ENCODE data around the gene PRPF8.

PRPF8 gene

DNA sequence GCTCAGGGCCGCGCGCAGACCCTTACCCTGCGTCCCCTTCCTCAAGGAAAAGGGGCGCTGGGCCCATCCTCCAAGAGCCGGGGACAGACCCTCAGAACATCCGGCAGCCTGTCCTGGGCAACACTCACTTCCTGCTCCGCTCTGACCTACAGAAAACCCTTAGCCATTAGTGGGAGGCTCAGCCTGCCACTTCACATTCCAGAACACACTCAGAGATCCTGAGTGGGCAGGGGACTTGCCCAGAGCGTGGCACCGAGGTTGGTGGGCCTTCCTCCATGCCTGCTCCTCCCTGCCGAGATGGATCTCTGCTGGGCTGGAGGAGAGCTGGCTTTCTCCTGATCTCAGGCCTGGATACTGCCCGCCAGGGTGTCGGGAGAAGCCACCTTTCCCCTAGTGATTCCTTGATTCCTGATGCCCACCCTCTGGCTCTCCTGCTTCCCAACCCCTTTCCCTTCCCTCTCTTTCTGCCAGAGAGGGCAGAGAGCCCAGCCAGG lies 40.6 kb downstream of the PRPF8 start:
- DNase-seq: no peak

DNA sequence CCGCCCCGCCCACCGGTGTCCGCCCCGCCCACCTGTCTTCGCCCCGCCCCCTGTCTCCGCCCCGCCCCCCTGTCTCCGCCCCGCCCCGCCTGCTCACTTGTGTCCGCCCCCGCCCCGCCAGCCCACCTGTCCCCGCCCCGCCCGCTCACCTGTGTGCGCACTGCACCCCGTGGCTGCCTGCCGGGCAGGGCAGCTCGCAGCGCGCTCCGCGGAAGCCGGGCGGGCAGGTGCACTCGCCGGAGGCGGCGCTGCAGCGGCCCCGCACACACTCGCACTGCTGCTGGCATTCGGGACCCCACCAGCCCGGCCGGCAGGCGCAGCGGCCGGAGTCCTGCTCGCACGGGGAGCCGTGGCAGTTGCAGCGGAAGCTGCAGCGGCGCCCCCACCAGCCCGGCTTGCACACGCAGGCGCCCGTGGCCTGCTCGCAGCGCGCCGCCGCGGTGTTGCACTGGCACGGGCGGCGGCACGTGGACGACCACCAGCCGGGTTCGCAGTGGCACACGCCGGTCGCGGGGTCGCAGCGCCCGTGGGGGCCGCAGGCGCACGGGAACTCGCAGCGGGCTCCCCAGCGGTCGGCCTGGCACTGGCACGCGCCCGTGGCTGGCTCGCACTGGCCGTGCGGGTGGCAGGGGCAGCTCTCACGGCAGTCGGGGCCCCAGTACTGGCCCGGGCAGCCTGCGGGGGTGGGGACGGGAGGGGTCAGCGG lies 41.2 kb downstream of the PRPF8 start:
- peak; percentile 51 to 77 for DNase-seq

DNA sequence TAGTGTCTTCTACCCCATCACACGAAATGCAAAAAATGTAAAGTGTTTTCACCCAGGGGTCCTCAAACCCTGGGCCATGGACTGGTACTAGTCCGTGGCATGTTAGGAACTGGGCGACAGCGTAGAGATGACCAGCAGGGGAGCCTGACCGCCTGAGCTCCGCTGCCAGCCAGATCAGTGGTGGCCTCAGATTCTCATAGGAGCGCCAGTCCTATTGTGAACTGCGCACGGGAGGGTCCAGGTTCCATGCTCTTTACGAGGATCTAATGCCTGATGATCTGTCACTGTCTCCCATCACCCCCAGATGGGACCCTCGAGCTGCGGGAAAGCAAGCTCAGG lies 43.6 kb downstream of the PRPF8 start:
- no peak for DNase-seq

DNA sequence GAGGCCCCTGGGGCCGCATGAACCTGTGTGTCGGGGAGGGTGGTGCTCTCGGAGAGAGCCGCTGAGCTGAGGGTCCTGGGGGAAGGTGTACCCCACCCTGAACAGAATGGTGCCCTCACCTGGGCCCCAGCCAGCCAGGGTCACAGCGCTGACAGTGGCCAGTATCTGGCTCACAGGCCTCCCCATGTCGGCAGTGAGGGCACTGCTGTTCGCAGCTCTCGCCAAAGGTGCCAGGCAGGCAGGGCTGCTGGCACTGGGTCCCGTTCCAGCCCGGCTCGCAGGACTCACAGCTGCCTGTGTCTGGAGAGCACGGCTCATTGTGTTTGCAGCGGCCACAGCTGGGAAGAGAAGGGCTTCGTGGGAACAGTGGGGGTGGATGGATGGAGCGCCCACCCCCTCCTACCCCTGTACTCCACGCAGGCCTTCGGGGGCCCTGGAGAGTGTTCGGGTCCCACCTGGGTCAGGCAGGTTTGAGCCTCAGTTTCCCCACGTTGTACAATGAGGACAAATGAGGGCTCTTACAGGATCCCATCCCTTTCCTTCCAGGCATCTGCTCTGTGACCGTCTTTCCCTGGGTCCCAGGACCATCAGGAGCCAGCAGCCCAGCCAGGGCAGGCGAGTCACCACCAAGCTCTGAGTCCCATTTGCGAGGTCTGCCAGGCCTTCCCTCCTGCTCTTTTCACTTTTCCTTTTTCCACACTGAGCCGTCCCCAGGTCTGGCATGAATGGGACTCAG lies 44.2 kb downstream of the PRPF8 start:
- no peak for DNase-seq

DNA sequence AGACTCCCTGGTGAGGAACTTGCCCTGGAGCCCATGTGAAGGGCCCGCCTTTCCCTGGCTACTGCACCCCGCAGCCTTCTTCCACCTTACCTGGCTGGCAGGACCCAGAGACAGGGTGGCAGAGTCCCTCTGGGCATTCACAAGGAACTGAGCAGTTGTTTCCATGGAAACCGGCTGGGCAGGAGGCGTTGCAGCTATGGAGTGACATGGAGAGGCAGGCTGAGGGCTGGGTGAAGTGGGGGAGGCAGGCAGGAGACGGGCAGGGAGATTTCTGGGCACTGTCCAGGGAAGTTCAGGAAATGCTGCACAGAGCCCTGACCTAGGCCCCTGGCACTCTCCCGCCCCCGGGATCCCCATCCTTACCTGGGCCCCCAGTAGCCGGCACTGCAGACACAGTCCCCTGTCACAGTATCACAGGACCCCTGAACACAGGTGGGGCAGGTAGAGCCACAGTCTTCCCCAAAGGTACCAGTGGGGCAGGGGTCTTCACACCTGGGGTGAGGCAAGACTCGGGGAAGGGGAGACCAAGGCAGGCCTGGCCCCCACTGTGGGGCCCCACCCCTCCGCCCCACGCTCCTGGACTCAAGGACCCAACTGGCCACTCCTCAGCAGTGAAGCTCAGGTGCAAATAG lies 45.0 kb downstream of the PRPF8 start:
- DNase-seq: no peak

DNA sequence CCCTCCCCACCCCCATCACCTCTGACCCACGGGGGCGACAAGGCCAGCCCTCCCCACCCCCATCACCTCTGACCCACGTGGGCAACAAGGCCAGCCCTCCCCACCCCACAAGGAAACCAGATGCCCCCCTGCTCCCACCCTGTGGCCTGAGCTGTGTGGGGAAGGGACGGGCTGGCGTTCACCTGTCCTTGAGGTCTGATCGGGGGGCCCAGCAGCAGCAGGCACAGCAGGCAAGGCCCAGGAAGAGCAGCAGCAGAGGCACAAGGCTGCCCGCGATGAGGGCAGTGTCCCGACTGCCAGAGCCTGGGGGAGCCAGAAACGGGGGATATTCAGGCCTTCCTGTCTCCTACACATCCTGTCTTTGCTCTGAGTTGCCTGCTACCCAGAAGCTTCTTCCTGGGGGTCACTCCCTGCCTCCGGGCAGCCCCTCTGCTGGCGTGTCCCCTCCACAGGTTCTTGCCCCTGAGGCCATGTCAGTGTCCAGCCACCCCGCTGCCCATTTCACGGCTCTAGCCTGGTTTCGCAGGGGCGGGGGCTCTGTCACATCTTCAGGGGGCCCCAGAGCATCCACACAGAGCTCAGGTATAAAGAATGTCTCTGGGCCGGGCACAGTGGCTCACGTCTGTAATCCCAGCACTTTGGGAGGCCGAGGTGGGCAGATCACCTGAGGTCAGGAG lies 45.9 kb downstream of the PRPF8 start:
- DNase-seq: no peak

DNA sequence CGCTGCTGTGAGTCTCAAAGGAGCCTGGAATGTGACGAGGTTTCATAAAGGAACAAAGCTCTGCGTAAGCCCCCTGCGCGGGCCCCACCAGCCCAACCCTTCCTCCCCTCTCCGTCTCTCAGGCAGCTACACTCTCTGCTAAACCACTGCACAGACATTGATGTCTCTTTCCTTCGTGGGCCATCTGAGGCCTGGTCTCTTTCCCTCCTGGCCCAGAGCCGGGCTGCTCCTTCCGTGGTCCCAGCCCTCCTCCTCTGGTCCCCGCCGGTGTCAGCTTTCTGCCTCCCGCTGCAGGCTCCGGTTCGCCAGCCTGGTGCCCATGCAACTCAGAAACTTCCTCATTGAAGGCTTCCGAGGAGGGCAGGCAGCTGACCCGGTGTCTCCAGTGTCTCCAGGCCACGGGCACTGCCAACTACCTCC lies 46.5 kb downstream of the PRPF8 start:
- no peak for DNase-seq

DNA sequence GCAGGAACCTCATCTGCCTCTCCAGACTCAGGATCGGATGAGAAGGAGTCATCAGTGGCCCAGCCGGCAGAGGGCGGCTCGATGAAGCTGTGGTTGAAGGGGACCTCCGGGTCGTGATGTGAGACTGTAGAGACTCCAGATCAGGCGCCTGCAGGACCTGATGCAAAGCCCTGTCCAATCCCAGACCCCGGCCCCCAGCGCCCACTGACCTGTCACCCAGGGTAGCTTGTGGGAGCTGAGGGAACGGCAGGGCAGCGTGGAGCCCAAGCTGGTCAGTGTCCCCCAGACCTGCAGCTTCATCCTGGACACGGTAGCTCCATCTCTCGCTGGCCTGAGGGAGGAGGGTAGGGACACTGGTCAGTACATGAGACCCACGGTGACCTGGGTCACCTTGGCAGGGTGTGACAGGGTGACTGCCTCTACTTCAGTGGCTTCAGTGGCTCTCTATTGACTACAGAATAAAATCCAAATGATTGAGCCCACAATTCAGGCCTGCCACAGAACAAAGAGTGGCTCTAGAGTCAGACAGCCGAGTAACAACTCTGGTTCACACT lies 47.9 kb downstream of the PRPF8 start:
- no peak for DNase-seq

DNA sequence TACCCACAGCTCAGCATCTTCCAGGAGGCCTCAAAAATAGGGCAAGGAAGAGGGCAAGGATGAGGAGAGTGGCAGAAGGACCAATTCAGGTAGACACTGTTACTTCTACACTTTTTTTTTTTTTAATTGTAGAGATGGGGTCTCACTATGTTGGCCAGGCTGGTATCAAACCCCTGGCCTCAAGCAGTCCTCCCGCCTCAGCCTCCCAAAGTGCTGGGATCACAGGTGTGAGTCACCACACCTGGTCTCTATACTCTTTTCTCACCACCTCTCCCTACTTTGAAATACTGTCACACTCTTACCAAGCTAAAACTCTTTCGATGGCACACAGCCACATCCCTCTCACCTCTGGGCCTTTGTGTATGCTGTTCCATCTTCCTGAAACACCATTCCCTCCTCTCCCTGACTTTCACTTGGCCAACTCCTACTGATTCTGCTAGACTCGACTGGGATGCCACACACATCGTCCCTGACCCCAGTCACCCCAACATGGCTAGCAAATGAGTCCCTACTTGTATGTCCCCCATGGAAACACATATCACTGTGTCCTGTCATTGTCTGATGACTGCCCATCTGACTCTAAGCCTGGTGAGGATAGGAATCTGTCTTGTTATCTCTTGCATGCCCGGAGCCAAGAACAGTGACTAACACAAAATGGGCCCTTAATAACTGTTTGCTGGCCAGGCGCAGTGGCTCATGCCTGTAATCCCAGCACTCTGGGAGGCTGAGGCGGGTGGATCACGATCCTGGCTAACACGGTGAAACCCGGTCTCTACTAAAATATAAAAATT lies 48.8 kb downstream of the PRPF8 start:
- no peak for DNase-seq

DNA sequence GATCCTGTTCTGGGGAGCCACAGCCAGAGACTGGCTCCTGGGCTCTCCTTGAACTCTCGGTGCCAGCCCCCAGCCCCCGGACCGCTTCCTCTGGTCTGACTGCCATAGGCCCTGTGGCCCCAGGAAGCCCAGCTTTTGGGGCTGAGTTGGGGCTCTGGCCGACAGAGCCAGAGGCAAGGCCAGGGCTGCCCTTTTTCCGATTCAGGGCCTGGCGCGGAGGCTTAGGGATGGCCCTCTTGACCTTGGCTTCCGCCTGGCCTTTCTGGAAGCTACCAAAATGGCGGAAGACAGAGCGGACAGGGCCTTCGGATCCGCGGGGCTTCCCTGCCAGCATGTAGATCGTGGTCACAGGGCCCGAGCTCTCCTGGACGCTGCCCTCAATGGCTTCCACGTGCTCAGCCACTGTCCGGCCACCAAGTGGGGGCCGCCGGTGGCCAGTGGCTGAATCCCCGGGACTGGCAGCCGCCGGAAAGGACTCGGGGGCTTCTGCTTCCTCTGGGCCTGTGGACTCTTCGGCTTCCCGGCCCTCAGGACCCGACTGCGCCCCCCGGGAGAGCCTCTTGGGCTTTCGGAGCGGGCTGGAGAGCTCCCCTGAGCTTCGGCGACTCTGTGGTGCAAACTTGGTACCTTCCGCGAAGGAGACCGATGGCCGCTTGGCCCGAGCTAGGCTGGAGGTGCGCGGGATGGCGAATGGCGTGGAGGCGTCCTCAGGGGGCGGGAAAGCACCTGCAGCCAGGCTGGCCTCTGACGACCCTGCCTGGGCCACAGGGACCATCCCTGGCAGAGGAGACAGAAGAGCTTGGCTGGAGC lies 49.6 kb downstream of the PRPF8 start:
- no peak for DNase-seq

DNA sequence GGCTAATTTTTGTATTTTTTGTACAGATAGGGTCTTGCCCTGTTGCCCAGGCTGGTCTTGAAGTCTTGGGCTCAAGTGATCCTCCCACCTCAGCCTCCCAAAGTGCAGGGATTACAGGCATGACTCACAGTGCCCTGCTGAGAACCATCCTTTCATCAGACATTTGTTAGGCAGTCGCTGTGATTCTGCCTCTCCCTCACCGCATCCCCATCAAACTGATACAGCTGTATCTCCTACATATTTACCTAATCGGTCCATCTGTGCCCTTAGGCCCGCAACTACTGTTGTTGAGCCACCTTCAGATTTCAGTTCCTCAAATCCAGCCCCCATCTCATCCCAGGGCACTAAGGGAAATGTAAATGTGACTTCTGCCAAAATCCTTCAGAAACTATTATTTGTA lies 54.0 kb downstream of the PRPF8 start:
- no peak for DNase-seq

DNA sequence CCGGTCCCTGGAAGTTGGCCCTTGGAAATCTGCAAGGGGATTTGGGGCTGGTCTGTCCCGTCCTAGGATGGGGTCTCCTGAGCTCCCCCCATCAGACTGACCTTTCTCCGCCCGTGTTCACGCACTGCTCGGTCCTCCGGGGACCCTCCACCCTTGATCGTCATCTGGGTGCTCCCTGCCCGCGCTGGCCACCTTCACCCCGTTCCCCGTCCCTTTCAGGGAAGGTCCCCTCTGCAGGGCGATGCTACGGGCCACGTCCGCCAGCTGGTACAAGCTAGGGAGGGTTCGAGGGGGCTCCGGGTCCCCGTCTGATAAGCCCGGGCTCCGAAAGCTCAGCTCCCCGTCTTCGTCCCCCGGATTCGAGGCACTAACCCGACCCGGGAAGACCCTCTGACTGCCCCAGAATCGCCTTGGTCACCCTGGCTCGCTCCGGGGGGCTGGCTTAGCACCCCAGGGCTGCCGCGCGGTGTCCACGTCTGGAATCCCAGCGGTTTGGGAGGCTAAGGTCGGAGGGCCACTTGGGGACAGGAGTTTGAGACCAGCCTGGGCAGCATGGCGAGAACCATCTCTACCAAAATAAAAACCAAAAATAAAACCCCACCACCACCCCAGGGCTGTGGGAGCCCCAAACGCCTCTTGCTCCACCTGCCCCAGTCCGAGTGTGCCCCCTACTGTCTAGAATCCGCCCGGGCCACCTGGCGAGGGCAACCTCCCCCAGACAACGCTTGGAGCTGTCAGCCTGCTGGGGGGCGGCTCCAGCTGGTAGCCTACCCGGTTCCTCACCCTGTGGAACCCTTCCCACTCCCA lies 55.0 kb downstream of the PRPF8 start:
- DNase-seq: peak; percentile 67 to 74

DNA sequence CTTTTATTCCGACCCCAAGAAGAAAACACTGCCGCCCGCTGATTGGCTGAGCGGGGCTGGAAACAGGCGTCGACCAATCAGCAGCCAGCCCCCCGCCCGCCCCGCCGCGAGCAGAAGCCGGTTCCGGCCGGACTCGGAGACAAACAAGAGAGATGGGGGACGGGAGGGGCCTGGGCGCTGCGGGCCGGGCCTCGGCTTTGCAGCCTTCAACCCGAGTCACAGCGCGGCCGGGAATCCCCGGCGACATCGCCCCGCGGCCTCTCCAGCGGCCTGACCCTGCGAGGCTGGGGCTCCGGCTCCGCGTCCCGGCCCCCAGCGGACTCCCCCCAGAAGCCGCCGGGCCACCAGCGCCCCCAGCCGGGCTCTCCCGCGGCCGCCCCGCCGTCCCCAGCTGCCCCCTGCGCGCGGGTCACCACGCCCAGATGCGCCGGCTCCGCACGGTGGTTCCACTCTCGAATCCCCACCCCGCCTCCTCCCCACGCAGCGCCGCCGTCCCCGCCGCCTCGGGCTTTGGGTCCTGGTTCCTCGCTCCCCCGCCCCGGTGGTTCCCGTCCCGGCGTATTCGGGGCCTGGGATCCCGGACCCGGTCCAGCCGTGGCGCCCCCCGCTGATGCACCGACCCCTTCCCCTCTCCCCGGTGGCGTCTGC lies 55.7 kb downstream of the PRPF8 start:
- peak; percentile 84 to 85 for DNase-seq

DNA sequence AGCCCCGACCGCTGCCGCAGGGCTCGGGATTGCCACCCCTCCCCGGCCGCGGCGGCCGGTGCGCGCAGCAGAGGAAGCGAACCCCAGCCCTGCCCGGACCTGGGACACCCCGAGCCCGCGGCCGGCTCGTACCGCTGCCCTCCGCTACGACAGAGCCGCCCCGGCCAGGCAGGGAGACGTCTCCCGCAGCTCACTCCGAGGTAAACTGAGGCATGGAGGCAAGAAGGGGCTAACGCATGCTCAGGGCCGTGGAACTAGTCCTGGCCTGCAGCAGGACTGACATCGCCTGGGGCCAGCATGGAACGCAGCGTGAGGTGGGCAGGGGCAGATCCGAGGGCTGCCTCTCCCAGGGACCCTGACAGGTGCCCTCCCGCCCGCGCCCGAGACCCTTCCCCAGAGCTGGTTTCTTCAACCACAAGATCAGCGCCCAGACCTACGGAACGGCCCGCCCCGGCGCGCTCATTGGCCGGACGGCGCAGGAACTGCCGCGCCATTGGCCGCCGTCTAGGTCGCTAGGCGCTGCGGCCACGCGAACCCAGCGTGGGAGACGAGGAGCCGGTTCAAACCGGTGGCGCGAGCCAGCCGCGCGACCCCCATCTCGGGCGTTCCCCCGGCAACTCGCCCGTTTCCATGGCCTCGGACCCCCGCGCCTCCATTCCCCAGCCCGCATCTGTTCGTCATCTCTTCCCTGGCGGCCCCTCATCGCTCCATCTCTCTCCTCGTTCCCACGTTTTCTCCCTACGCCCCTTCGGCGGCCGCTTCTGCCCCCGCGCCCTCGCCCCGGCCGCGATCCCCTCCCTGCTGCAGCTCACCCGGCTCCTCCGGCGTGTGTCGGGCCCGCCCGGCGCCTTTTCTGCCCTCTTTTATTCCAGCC lies 56.4 kb downstream of the PRPF8 start, which contains the start of gene SLC43A2:
Gene SLC43A2 (minus strand): TSS at position 853 of the 874 bp plus-strand sequence. CDS start 960 bp downstream, outside the sequence.
- DNase-seq: peak; percentile 61 to 71

DNA sequence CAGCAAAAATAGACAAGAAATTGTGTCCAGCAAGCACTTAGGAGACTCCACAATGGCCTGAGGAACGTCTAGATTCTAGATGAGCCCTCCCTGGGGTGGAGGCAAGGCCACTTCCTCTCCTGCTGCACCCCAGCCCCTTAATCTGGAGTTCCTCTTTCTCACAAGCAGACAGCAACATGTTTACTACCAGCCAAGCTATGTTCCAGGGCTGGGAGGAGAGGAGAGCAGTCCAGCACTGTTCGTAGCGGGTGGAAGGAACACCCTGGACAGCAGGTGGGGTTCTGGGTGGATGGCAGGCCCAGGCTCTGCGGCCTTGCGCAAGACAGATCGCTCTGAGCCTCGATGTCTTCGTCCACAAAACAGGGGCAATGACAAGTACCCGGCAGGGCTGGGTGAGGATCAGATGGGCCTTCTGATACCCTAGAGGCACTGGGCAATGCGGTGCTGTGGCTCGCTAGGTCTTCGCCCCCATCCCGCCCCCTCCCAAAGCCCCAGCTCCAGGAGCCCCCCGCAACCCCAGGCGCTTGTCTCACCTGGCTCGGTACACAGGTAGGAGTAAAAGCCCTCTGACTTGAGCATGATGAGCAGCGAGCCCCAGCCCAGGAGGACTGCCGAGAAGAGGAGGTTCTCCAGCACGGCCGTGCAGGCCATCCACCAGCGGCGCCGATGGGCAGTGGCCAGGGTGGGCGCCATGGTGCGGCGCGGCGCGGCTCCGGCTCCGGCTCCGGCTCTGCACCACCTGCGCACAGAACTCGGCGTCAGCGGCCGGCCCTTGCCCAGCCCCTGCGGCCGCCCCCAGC lies 57.3 kb downstream of the PRPF8 start:
- no peak for DNase-seq

DNA sequence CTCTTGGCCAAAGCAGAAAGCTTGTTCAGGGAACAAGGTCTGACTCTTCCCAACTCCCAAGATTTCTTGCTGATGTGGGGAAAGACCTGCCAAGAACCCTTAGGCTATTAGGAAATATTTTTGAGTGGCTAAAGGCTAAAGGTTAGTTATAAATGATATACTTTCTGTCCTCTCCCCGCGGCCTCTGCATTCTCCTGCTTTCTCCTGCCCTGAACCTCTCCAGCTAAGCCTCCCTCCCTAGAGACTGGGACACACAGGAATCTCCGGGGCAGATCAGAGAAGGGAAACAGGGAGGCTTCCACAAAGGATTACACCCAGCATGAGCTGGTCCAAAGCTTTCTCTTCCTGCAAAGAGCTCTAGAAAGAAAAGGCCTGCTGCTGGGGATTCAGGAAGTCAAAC lies 58.3 kb downstream of the PRPF8 start:
- no peak for DNase-seq

DNA sequence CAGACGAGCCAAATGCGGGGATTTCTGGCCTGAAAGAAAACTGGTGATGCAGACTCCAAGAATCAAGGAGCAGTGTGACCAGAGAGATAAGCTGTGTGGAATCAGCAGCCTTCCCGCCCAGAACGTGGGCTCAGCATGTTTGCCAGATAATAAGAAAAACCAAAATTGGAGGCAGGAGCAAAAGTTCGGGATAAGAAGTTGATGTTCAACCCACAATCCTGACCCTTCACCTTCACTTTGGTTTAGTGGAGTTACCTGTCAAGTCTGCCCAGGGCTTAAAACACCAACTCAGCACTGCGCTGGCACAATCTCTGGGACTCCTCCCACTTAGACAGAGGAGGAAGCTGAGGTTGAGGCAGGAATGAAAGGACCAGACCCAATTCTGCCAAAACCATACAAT lies 59.1 kb downstream of the PRPF8 start:
- DNase-seq: no peak

DNA sequence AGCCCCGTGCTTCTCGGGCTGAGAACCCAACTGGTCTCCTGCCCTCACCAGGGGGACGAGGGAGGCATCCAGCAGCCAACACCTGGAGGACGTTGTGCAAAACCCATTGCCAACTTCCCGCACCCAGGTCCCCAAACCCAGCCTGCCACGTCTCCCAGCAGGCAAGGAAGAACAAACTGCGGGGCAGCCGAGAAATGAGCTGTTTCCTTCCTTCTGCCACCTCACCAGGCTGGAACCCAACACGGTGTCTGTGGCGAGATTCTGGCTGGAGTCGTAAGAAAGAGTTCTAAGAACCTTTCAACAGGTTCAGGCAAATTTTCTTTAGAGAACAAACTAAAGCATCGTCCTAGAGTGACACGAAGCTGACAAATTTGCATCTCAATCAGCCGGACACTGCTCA lies 59.6 kb downstream of the PRPF8 start:
- no peak for DNase-seq
